ENCODE measurements around the gene TTC7B. TPM values are rescaled to one million over a fixed set of nuclear protein-coding genes. Genes with fewer than 3 reads are reported as not detected.

The TTC7B gene
- total RNA-seq, 4 donors from 2014 or later: 14.3 to 48.9 (median 32.5) TPM

DNA sequence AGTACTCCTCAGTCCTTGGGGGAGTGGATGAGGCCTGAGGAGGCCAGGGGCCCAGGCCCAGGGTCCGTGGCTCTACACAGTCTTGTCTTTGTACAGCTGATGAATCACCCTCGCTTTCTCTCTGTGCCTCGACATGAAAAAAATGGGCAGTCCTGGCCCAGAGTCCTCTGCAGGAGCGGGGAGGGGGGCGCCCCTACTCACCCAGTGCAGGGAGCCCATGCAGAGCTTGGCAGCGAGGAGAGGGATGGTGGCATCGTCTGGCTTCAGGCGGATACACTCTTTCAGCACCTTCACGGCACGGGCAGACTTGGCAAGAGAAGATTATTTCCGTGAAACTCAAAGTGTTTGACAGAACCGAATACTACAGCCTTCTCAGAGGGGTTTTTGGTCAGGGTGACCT lies 159.3 kb downstream of the TTC7B start:
- TF ChIP-seq CTCF (IDR thresholded peaks at IDR 0.05) (no peak), EP300 (IDR thresholded peaks at IDR 0.05) (no peak), POLR2AphosphoS5 (IDR thresholded peaks at IDR 0.05) (no peak), POLR2A (IDR thresholded peaks at IDR 0.05) (no peak)
- no peaks in the 10 kb centered on the region for H3K9me3 ChIP-seq
- no peaks in the 10 kb centered on the region for H3K27me3 ChIP-seq
- H3K4me3 ChIP-seq: no peak overlapping the region
- WGBS: 89% methylated on average over 11 of the region's 12 CpGs
- H3K36me3 ChIP-seq: peaks cover 14% of the 10 kb centered on the region
- no peak overlapping the region for H3K27ac ChIP-seq
- DNase-seq (ENCODE audit: low spot score in 2 of 2): no peak
- no peaks in the 10 kb centered on the region for H3K4me1 ChIP-seq

DNA sequence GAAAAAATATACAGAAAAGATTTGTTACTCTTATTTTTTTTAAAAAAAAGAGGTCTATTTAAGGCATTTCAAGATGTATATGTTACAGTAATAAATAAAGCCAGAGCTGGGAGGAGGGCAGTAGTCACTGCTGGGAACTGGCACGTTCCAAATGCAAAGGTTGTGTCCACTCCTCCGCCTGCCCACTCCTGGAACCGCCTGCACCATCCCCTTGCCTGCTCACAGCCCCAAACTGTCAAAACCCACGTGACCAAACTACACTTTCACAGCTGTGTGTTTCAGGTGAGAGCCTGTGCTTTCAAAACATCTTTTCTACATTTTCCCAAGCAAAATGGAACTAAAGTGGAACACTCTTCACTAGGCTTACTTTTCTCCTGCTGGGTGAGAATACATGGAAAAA lies 160.4 kb downstream of the TTC7B start:
- 86% methylated on average over 4 of the region's 4 CpGs for WGBS
- Histone ChIP-seq H3K36me3 (peaks cover 17% of the 10 kb centered on the region), H3K27ac (no peak overlapping the region)

GRCh38 chr14:90654831-90655276 lies 161.4 kb downstream of the TTC7B start:
- no peak overlapping the region for H3K4me3 ChIP-seq
- H3K27me3 ChIP-seq: no peaks in the 10 kb centered on the region
- 71% methylated on average over 8 of the region's 8 CpGs for WGBS
- H3K9me3 ChIP-seq: no peaks in the 10 kb centered on the region
- no peak overlapping the region for H3K27ac ChIP-seq
- peaks cover 17% of the 10 kb centered on the region for H3K36me3 ChIP-seq
- H3K4me1 ChIP-seq: no peaks in the 10 kb centered on the region
- DNase-seq (ENCODE audit: low spot score in 2 of 2): no peak
- TF ChIP-seq CTCF (IDR thresholded peaks at IDR 0.05) (no peak), POLR2A (IDR thresholded peaks at IDR 0.05) (no peak), POLR2AphosphoS5 (IDR thresholded peaks at IDR 0.05) (no peak), EP300 (IDR thresholded peaks at IDR 0.05) (no peak)

More for the DNA sequence above, 160.4 kb downstream of the TTC7B start:
- Histone ChIP-seq H3K9me3 (no peaks in the 10 kb centered on the region), H3K4me3 (no peak overlapping the region), H3K27me3 (no peaks in the 10 kb centered on the region), H3K4me1 (no peaks in the 10 kb centered on the region)
- TF ChIP-seq POLR2A (IDR thresholded peaks at IDR 0.05): no peak
- no peak for TF ChIP-seq POLR2AphosphoS5 (IDR thresholded peaks at IDR 0.05)
- TF ChIP-seq EP300 (IDR thresholded peaks at IDR 0.05): no peak
- DNase-seq (ENCODE audit: low spot score in 2 of 2): no peak

DNA sequence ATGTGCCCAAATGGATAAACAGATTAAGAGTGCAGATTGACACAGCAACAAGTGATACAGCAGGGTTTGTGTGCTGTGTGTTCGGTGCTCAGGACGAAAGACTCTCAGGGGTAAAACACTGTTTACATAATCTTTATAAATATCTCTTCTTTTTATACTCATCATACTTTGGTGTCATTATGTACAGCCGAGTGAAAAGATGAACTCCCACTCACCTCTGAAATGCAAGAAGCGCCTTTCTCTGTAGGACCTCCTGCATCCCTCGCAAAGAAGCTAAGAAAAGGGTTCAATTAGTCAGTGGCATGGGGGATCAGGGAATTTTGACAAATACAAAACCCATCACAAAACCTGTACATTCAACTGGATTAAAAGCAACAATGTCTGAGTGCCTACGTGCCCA lies 163.6 kb downstream of the TTC7B start:
- H3K4me3 ChIP-seq: no peak overlapping the region
- WGBS: 88% methylated on average over 6 of the region's 6 CpGs
- no peak overlapping the region for H3K27ac ChIP-seq
- no peak for DNase-seq (ENCODE audit: low spot score in 2 of 2)
- no peaks in the 10 kb centered on the region for H3K27me3 ChIP-seq
- H3K36me3 ChIP-seq: peaks cover 17% of the 10 kb centered on the region
- no peaks in the 10 kb centered on the region for H3K9me3 ChIP-seq
- H3K4me1 ChIP-seq: no peaks in the 10 kb centered on the region
- TF ChIP-seq POLR2A (IDR thresholded peaks at IDR 0.05) (no peak), EP300 (IDR thresholded peaks at IDR 0.05) (no peak), POLR2AphosphoS5 (IDR thresholded peaks at IDR 0.05) (no peak), CTCF (IDR thresholded peaks at IDR 0.05) (no peak)

DNA sequence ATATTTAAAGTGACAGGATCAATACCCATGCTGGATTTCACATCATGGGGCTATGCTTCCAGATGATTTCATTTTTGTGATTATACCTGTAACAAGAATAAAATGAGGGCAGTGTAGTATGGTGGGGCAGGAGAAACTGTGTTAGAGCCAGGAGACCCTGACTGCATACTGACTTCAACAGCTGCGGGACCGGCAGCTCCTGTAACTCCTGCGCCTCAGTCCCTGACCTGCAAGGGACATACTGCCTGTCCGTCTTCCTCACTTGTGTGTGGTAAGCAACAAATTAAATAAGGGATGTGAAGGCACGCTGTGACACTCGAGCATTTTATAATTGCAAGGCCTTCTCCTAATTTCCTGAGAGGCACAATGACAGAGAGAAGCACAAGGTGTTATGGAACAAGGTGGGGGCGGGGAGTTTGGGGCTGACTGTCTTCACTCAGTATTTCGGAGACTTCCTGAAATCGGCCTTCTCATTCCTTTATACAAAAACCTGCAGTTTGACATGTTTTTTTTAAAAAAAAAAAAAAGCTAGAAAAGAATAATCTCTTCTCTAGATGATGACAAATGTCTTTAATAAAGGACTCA lies 164.2 kb downstream of the TTC7B start:
- no peaks in the 10 kb centered on the region for H3K4me1 ChIP-seq
- no peak overlapping the region for H3K4me3 ChIP-seq
- H3K36me3 ChIP-seq: peaks cover 13% of the 10 kb centered on the region
- TF ChIP-seq POLR2AphosphoS5 (IDR thresholded peaks at IDR 0.05) (no peak), EP300 (IDR thresholded peaks at IDR 0.05) (no peak), POLR2A (IDR thresholded peaks at IDR 0.05) (no peak), CTCF (IDR thresholded peaks at IDR 0.05) (no peak)
- DNase-seq (ENCODE audit: low spot score in 2 of 2): no peak
- WGBS: 80% methylated on average over 9 of the region's 9 CpGs
- no peaks in the 10 kb centered on the region for H3K27me3 ChIP-seq
- no peak overlapping the region for H3K27ac ChIP-seq
- no peaks in the 10 kb centered on the region for H3K9me3 ChIP-seq
